Keratinocyte (primary cell): Measurements from ENCODE around the gene PGLYRP3.

ENCODE experiments used
- EZH2 ChIP-seq: IDR thresholded peaks from one replicate; pipeline ENCODE4 v1.6.1; 2012; ENCODE audit warnings: inconsistent platforms, mild to moderate bottlenecking, low read length, moderate library complexity
- TF ChIP-seq, protein P1 (sequence below), 3 experiments: IDR thresholded peaks in 1 of 3; conservative IDR thresholded peaks in 1 of 3; optimal IDR thresholded peaks in 1 of 3; 2 replicates in 2 of 3; 3 replicates in 1 of 3; pipeline versions ENCODE3 to v1.5.1; 2011; ENCODE audit warnings: low read length in 3 of 3, mild to moderate bottlenecking in 3 of 3, moderate library complexity in 2 of 3, control low read depth in 1 of 3, inconsistent platforms in 1 of 3; ENCODE audit not compliant: insufficient read depth in 2 of 3; ENCODE audit errors: extremely low read depth in 1 of 3

DNA sequence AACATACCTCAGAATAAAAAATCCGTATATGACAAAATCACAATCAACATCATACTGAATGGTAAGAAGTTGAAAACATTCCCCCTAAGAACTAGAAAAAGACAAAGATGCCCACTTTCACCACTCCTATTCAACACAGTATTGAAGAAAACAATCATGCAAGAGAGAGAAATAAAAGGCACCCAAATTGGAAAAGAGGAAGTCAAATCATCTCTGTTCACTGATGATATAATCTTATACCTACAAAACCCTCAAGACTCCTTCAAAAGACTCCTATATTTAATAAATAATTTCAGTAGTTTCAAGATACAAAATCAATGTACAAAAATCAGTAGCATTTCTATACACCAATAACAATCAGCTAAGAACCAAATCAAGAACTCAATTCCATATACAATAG, 21.1 kb upstream of the PGLYRP3 start:
- TF ChIP-seq, protein P1, sequence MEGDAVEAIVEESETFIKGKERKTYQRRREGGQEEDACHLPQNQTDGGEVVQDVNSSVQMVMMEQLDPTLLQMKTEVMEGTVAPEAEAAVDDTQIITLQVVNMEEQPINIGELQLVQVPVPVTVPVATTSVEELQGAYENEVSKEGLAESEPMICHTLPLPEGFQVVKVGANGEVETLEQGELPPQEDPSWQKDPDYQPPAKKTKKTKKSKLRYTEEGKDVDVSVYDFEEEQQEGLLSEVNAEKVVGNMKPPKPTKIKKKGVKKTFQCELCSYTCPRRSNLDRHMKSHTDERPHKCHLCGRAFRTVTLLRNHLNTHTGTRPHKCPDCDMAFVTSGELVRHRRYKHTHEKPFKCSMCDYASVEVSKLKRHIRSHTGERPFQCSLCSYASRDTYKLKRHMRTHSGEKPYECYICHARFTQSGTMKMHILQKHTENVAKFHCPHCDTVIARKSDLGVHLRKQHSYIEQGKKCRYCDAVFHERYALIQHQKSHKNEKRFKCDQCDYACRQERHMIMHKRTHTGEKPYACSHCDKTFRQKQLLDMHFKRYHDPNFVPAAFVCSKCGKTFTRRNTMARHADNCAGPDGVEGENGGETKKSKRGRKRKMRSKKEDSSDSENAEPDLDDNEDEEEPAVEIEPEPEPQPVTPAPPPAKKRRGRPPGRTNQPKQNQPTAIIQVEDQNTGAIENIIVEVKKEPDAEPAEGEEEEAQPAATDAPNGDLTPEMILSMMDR (optimal IDR thresholded peaks at IDR 0.05 in 1 of 3, IDR thresholded peaks at IDR 0.05 in 1 of 3, conservative IDR thresholded peaks at IDR 0.05 in 1 of 3; ENCODE audit: extremely low read depth in 1 of 3, insufficient read depth in 2 of 3, low read length in 3 of 3): no peak
- TF ChIP-seq EZH2: no peak
